Loucy (cell line): Measurements from ENCODE around the gene TRHDE.

ENCODE experiments used
- EZH2phosphoT487 ChIP-seq: fragments of 200-600 bp; IDR thresholded peaks from 2 replicates; pipeline ENCODE4 v1.6.1; 2018; ENCODE audit warnings: antibody characterized with exemption, mild to moderate bottlenecking, moderate library complexity, borderline replicate concordance
- TF ChIP-seq, protein P1 (sequence below): fragments of 200-600 bp; sonication (generic); conservative IDR thresholded peaks from 2 replicates; pipeline ENCODE4 v1.5.1; 2014; ENCODE audit warnings: mild to moderate bottlenecking, antibody characterized with exemption, low read length

DNA sequence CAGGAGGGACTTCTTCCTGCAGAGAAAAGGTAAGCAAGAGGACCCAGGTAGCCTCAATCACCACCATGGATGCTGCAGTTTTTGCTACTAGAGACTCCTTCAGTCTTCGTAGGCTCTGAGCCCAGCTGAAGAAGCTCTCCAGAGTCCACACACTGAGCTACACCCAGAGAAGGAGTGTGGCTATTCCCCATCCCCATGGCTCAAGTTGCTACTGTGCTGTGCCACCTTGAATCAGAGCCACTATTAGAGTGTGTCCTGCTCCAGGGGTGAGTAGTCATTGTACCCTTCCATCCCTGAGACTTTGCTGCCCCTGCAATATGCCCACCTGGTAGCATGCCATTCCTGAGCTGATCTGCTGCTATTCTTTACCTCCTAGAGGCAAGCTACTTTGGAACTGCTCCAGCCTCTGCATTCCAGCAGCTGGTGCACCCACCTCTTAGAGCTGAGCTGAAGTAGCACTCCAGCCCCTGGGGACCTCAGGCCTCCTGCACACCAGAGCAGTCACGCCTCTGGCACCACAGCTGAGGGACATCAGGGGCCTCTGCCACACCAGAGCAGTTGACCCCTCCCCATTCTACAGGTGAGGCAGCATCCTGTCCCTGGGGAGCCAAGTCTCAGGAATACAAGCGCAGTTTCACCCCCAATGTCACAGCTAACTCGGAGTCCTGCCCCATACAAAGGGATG lies 213.0 kb downstream of the TRHDE start:
- no peak for TF ChIP-seq EZH2phosphoT487
- TF ChIP-seq, protein P1, sequence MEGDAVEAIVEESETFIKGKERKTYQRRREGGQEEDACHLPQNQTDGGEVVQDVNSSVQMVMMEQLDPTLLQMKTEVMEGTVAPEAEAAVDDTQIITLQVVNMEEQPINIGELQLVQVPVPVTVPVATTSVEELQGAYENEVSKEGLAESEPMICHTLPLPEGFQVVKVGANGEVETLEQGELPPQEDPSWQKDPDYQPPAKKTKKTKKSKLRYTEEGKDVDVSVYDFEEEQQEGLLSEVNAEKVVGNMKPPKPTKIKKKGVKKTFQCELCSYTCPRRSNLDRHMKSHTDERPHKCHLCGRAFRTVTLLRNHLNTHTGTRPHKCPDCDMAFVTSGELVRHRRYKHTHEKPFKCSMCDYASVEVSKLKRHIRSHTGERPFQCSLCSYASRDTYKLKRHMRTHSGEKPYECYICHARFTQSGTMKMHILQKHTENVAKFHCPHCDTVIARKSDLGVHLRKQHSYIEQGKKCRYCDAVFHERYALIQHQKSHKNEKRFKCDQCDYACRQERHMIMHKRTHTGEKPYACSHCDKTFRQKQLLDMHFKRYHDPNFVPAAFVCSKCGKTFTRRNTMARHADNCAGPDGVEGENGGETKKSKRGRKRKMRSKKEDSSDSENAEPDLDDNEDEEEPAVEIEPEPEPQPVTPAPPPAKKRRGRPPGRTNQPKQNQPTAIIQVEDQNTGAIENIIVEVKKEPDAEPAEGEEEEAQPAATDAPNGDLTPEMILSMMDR: no peak
